OCI-LY3 (cell line): ENCODE results near the gene SMPDL3A.

Source experiments
- H2AFZ ChIP-seq: fragments of 200-600, 300-600 bp; shearing (Covaris generic); 2 replicates; pipeline ENCODE4 v1.6.0; 2014; ENCODE audit warnings: antibody characterized with exemption, low read depth, low read length
- H3K27ac ChIP-seq: fragments of 200-600, 300-600 bp; sonication (generic); 2 replicates; pipeline ENCODE4 v1.5.1; 2014; ENCODE audit warnings: mild to moderate bottlenecking, low read length, moderate library complexity, mixed read lengths
- H3K27me3 ChIP-seq: fragments of 200-600, 300-600 bp; sonication (generic); 2 replicates; pipeline ENCODE4 v1.6.1; 2014; ENCODE audit warnings: low read depth, low read length, mixed read lengths
- H3K36me3 ChIP-seq: fragments of 200-600, 300-600 bp; sonication (generic); replicated peaks from 2 replicates; pipeline ENCODE3; 2014; ENCODE audit warnings: low read depth, low read length, mixed read lengths
- H3K4me1 ChIP-seq: fragments of 300-600, 200-600 bp; sonication (generic); 2 replicates; pipeline ENCODE4 v1.6.1; 2014; ENCODE audit warnings: low read length, mixed read lengths
- H3K4me2 ChIP-seq: fragments of 200-600, 300-600 bp; sonication (generic); 2 replicates; pipeline ENCODE4 v1.6.1; 2014; ENCODE audit warnings: low read length, mixed read lengths
- H3K4me3 ChIP-seq: fragments of 300-600, 200-600 bp; sonication (generic); 2 replicates; pipeline ENCODE4 v1.5.1; 2014; ENCODE audit warnings: antibody characterized with exemption, mild to moderate bottlenecking, low read length, moderate library complexity
- H3K79me2 ChIP-seq: fragments of 300-600, 200-600 bp; shearing (Covaris generic); 2 replicates; pipeline ENCODE4 v1.6.1; 2014; ENCODE audit warnings: mild to moderate bottlenecking, low read length, mixed read lengths
- H3K9ac ChIP-seq: fragments of 300-600, 200-600 bp; shearing (Covaris generic); 2 replicates; pipeline ENCODE4 v1.6.0; 2014; ENCODE audit warnings: mild to moderate bottlenecking, low read length, moderate library complexity
- H3K9me3 ChIP-seq: fragments of 200-600, 300-600 bp; shearing (Covaris generic); 2 replicates; pipeline ENCODE4 v1.6.1; 2014; ENCODE audit warnings: low read length, mixed read lengths; ENCODE audit not compliant: insufficient read depth
- H4K20me1 ChIP-seq: fragments of 200-600, 300-600 bp; sonication (generic); 2 replicates; pipeline ENCODE4 v1.6.1; 2016; ENCODE audit warnings: low read length, mixed read lengths; ENCODE audit not compliant: insufficient read depth
- CTCF ChIP-seq: fragments of 200-600, 300-600 bp; sonication (generic); IDR thresholded peaks from 2 replicates; pipeline ENCODE4 v1.5.1; 2014; ENCODE audit warnings: antibody characterized with exemption, low read length, low read depth
- EZH2phosphoT487 ChIP-seq: fragments of 200-600 bp; shearing (Covaris generic); IDR thresholded peaks from 2 replicates; pipeline ENCODE4 v1.6.1; 2018; ENCODE audit warnings: antibody characterized with exemption, mixed run types, low read depth

SMPDL3A gene

GRCh38 chr6:122833021-122833491, 44.0 kb downstream of the SMPDL3A start:
- H4K20me1 ChIP-seq: no peaks in the 10 kb centered on the region
- no peak overlapping the region for H3K4me3 ChIP-seq
- no peak overlapping the region for H2AFZ ChIP-seq
- H3K4me1 ChIP-seq: no peaks in the 10 kb centered on the region
- no peaks in the 10 kb centered on the region for H3K79me2 ChIP-seq
- no peaks in the 10 kb centered on the region for H3K9me3 ChIP-seq
- H3K27me3 ChIP-seq: no peaks in the 10 kb centered on the region
- no peak overlapping the region for H3K27ac ChIP-seq
- H3K9ac ChIP-seq: no peak overlapping the region
- H3K36me3 ChIP-seq: no peaks in the 10 kb centered on the region
- TF ChIP-seq EZH2phosphoT487 (no peak), CTCF (no peak)
- H3K4me2 ChIP-seq: no peak overlapping the region

GRCh38 chr6:122838060-122838780, 49.2 kb downstream of the SMPDL3A start:
- H3K27me3 ChIP-seq: no peaks in the 10 kb centered on the region
- no peaks in the 10 kb centered on the region for H4K20me1 ChIP-seq
- no peaks in the 10 kb centered on the region for H3K79me2 ChIP-seq
- no peak for TF ChIP-seq EZH2phosphoT487
- TF ChIP-seq CTCF: peak; percentile 32; the same call in 1 of the 2 replicates
- no peak overlapping the region for H3K27ac ChIP-seq
- no peaks in the 10 kb centered on the region for H3K9me3 ChIP-seq
- H3K9ac ChIP-seq: no peak overlapping the region
- H3K4me1 ChIP-seq: no peaks in the 10 kb centered on the region
- H3K36me3 ChIP-seq: no peaks in the 10 kb centered on the region
- H2AFZ ChIP-seq: no peak overlapping the region
- H3K4me2 ChIP-seq: no peak overlapping the region
- no peak overlapping the region for H3K4me3 ChIP-seq

- H3K36me3 ChIP-seq: no peaks in the 10 kb centered on the region
- no peaks in the 10 kb centered on the region for H3K27me3 ChIP-seq
- no peaks in the 10 kb centered on the region for H3K4me1 ChIP-seq
- no peaks in the 10 kb centered on the region for H3K79me2 ChIP-seq
- peak; percentile 60 for TF ChIP-seq CTCF
- no peak for TF ChIP-seq EZH2phosphoT487
- no peaks in the 10 kb centered on the region for H3K9me3 ChIP-seq
- H3K27ac ChIP-seq: no peak overlapping the region
- no peak overlapping the region for H2AFZ ChIP-seq
- no peaks in the 10 kb centered on the region for H4K20me1 ChIP-seq
- H3K9ac ChIP-seq: no peak overlapping the region
- H3K4me3 ChIP-seq: no peak overlapping the region
- no peak overlapping the region for H3K4me2 ChIP-seq
Measured at GRCh38 chr6:122839472-122839871, 50.4 kb downstream of the SMPDL3A start.

GRCh38 chr6:122839906-122840305, 50.8 kb downstream of the SMPDL3A start:
- H3K4me1 ChIP-seq: no peaks in the 10 kb centered on the region
- no peak overlapping the region for H2AFZ ChIP-seq
- TF ChIP-seq EZH2phosphoT487 (no peak), CTCF (no peak)
- no peaks in the 10 kb centered on the region for H3K27me3 ChIP-seq
- H3K4me2 ChIP-seq: no peak overlapping the region
- no peak overlapping the region for H3K4me3 ChIP-seq
- H3K36me3 ChIP-seq: no peaks in the 10 kb centered on the region
- no peak overlapping the region for H3K9ac ChIP-seq
- H3K9me3 ChIP-seq: no peaks in the 10 kb centered on the region
- H3K27ac ChIP-seq: no peak overlapping the region
- H3K79me2 ChIP-seq: no peaks in the 10 kb centered on the region
- no peaks in the 10 kb centered on the region for H4K20me1 ChIP-seq
